Prostate gland (tissue), 2 donors: ENCODE measurements around the gene C2orf92. TPM values are rescaled to one million over a fixed set of nuclear protein-coding genes. Genes with fewer than 3 reads are reported as not detected.

Experiments
- DNase-seq: peaks from one replicate; pipeline ENCODE4 v3.0.0-alpha.2; 2019; ENCODE audit warnings: low spot score
- H3K27ac ChIP-seq, 2 donors: fragments of 200-600 bp; sonication (generic); 2 replicates each; pipeline ENCODE4 v1.5.1; 2017 to 2019
- H3K27me3 ChIP-seq: fragments of 200-600 bp; sonication (generic); replicated peaks from 2 replicates; pipeline ENCODE4 v1.5.1; 2019; ENCODE audit not compliant: insufficient read depth
- H3K36me3 ChIP-seq, 2 donors: fragments of 200-600 bp; sonication (generic); 1 replicate in 1 of 2; 2 replicates in 1 of 2; pipeline versions ENCODE4 v1.5.1 to v1.8.1; 2017 to 2019
- H3K4me1 ChIP-seq: fragments of 200-600 bp; sonication (generic); replicated peaks from 2 replicates; pipeline ENCODE4 v1.5.1; 2019
- H3K4me3 ChIP-seq, 2 donors: fragments of 200-600 bp; sonication (generic); 2 replicates each; pipeline ENCODE4 v1.5.1; 2017 to 2019
- H3K9me3 ChIP-seq: fragments of 200-600 bp; sonication (generic); 2 replicates; pipeline ENCODE4 v1.5.1; 2017
- CTCF ChIP-seq, 4 experiments: fragments of 200-600 bp in 2 of 4; fragments of 450-650 bp in 2 of 4; sonication (generic) in 2 of 4; IDR thresholded peaks; 1 replicate in 3 of 4; 2 replicates in 1 of 4; pipeline ENCODE4 v1.5.1; 2016 to 2019; ENCODE audit warnings: antibody characterized with exemption in 4 of 4, mild to moderate bottlenecking in 2 of 4, moderate library complexity in 2 of 4
- POLR2A ChIP-seq: fragments of 450-650 bp; IDR thresholded peaks from one replicate; pipeline ENCODE4 v1.6.1; 2016; ENCODE audit warnings: antibody characterized with exemption, mild to moderate bottlenecking
- POLR2AphosphoS5 ChIP-seq: sonication (generic); formaldehyde crosslinking; IDR thresholded peaks from one replicate; pipeline ENCODE4 v1.6.1; 2017; ENCODE audit warnings: antibody characterized with exemption
- WGBS: methylation state at CpG from one replicate; pipeline ENCODE4 v1.1.5; 2018; 5-methylcytosine and 5-hydroxymethylcytosine counted together
- intact Hi-C: fragments of 100-400 bp; cut with DNase I; formaldehyde crosslinking; loops from one replicate; pipeline ENCODE4 v1.14.2; 2022
- total RNA-seq, 2 donors: library from RNA; depleted of rRNA; stranded (reverse); fragments of >200 nt; gene quantifications; one replicate each; pipeline ENCODE4 v1.1.0, GENCODE V29; 2016

Gene C2orf92
- total RNA-seq, 2 donors from 2014 or later = 2.0 to 7.0 TPM

- H3K4me3 ChIP-seq = no peak overlapping the region
- H3K9me3 ChIP-seq = no peaks in the 10 kb centered on the region
- no peak overlapping the region for H3K27ac ChIP-seq
- intact Hi-C loops = no loop called here
- no peaks in the 10 kb centered on the region for H3K27me3 ChIP-seq
- no peaks in the 10 kb centered on the region for H3K36me3 ChIP-seq
- TF ChIP-seq POLR2A (no peak), CTCF (IDR thresholded peaks at IDR 0.05) (no peak), POLR2AphosphoS5 (no peak)
- no peaks in the 10 kb centered on the region for H3K4me1 ChIP-seq
- DNase-seq = no peak
- WGBS = 94% methylated on average over 16 of the region's 16 CpGs
Measured at GRCh38 chr2:97719362-97720155, 50.0 kb downstream of the C2orf92 start.

- H3K36me3 ChIP-seq = no peaks in the 10 kb centered on the region
- H3K4me1 ChIP-seq = no peaks in the 10 kb centered on the region
- intact Hi-C loops = no loop called here
- 72% methylated on average over 2 of the region's 2 CpGs for WGBS
- no peaks in the 10 kb centered on the region for H3K27me3 ChIP-seq
- TF ChIP-seq POLR2A = no peak
- TF ChIP-seq POLR2AphosphoS5 = no peak
- TF ChIP-seq CTCF (IDR thresholded peaks at IDR 0.05) = no peak
- no peak overlapping the region for H3K4me3 ChIP-seq
- no peaks in the 10 kb centered on the region for H3K9me3 ChIP-seq
- no peak overlapping the region for H3K27ac ChIP-seq
- DNase-seq = no peak
Measured at GRCh38 chr2:97720746-97721145, 51.2 kb downstream of the C2orf92 start.

- no peak overlapping the region for H3K27ac ChIP-seq
- H3K4me3 ChIP-seq = no peak overlapping the region
- H3K4me1 ChIP-seq = no peaks in the 10 kb centered on the region
- DNase-seq = no peak
- WGBS = 91% methylated on average over 6 of the region's 6 CpGs
- H3K9me3 ChIP-seq = no peaks in the 10 kb centered on the region
- intact Hi-C loops = no loop called here
- TF ChIP-seq CTCF (IDR thresholded peaks at IDR 0.05) = no peak
- no peak for TF ChIP-seq POLR2A
- TF ChIP-seq POLR2AphosphoS5 = no peak
- no peaks in the 10 kb centered on the region for H3K27me3 ChIP-seq
- H3K36me3 ChIP-seq = no peaks in the 10 kb centered on the region
Measured at GRCh38 chr2:97722227-97722626, 52.7 kb downstream of the C2orf92 start.

- TF ChIP-seq POLR2AphosphoS5 (no peak), CTCF (IDR thresholded peaks at IDR 0.05) (no peak), POLR2A (no peak)
- DNase-seq = no peak
- Histone ChIP-seq H3K9me3 (no peaks in the 10 kb centered on the region), H3K36me3 (no peaks in the 10 kb centered on the region), H3K27me3 (no peaks in the 10 kb centered on the region), H3K27ac (no peak overlapping the region), H3K4me1 (no peaks in the 10 kb centered on the region), H3K4me3 (no peak overlapping the region)
- WGBS = 75% methylated on average over 37 of the region's 37 CpGs
- intact Hi-C loops = no loop called here
Measured at GRCh38 chr2:97723156-97724072, 53.9 kb downstream of the C2orf92 start.
